GM12892 (cell line): Measurements from ENCODE around the gene WNT1.

Experiments used
- DNase-seq: peaks from one replicate; pipeline ENCODE4 v3.0.0; 2011; ENCODE audit not compliant: insufficient read length
- FAIRE-seq: peaks from 2 replicates; lab custom pipeline; 2011; peaks lifted over from hg19 to GRCh38; lab: Jason Lieb, UNC
- POLR2A ChIP-seq: IDR thresholded peaks from 2 replicates; pipeline ENCODE4 v1.6.1; 2011; ENCODE audit warnings: low read depth, low read length, control low read depth
- POLR2AphosphoS5 ChIP-seq: IDR thresholded peaks from 2 replicates; pipeline ENCODE4 v1.6.1; 2011; ENCODE audit warnings: low read depth, low read length, control low read depth
- TAF1 ChIP-seq: IDR thresholded peaks from 2 replicates; pipeline ENCODE4 v1.6.1; 2011; ENCODE audit warnings: low read depth, mild to moderate bottlenecking, control low read depth, low read length, borderline replicate concordance

Gene WNT1

DNA sequence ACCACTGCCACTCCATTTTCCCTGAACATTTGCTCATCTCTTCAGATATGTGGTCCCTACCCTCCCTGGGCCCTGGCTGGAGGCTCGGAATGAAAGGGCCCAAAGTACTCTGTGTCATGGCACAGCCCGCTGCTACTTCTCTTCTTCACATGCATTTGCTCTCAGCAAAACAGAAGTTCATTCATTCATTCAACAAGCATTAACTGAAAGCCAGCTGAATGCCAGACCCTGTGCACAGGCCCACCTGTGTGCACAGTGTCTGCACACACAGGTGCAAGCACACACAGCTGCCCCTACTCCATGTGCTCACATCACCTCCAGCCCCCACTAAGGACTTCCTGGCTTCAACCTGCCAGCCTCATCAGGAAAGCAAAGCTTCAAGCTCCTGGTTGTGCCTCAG, 7.8 kb downstream of the WNT1 start:
- TF ChIP-seq TAF1 (no peak), POLR2A (no peak), POLR2AphosphoS5 (no peak)
- DNase-seq (no peak), FAIRE-seq (no peak)

DNA sequence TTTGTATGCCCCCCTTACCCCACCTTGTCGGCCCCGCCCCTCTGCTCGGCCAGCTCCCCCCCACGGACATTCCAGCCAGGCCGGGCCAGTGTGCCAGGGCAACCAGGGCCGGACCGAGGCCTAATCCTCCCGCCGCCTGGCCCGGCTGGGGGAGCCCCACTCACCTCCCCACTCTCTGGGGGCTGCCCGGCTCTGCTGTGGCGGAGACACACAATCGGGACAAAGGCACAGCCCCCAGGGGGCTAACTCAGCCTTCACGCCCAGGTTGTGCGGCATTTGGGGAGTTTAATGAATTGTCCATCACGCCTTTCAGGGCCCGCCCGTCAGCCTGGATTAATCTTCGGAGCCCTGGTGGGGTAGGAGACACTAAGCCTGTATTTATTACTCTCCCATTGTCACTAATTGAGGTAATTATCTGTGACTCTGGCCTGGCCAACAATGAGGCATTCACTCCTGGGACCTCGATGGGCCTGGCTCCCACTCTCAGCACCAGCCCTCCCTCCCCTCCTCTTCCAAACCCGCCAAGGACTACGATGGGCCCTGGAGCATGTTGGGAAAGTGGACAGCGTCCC, 8.7 kb downstream of the WNT1 start:
- no peak for FAIRE-seq
- DNase-seq = no peak
- TF ChIP-seq POLR2AphosphoS5 (no peak), TAF1 (no peak), POLR2A (no peak)

DNA sequence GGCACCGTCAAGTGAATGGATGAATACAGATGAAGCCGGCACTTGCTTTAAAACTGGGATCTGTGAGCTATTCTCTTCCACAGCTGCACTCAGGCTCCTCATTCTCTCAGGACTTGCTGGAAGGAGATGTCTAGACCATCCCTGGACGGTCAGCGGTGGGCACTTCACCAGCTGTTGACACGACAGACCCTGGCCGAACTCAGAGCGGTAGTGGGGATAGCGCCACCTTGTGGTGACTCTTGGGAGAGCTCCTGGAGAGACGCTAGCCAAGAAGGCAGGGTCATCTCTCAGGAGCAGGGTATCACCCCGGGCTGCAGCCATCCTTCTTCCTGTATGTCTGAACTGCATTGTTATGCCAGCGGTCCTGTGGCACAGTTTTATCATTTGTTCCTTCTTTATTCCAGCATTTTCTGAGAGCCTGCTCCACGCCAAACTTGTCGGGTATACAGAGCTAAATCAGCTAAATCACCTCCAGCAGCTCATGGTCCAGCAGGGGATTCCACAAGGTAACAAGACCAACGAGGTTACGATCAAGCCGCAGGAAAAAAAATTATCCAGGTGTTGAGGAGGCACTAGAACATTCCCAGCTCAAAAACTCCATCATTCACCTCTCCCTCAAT, 10.0 kb downstream of the WNT1 start:
- DNase-seq = no peak
- FAIRE-seq = peak; percentile 94
- no peak for TF ChIP-seq POLR2AphosphoS5
- no peak for TF ChIP-seq TAF1
- no peak for TF ChIP-seq POLR2A

DNA sequence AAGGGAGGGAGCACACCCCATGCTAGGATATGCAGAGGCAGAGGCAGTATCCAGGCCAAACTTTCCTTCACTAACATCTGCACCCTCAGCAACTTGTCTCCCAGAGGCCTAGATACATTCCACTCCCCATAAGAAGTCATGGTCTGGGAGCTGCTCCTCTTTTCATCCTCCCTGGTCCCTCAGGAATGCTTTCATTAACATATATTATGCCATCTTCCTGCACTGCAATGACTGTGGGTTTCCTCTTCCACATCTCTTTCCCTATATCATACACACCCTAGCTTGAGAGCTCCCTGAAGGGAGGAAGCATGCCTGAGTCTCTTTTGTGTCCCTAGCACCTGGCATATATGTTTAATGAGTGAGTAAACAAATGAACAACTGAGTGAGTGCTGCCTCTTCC, 12.4 kb downstream of the WNT1 start:
- DNase-seq (no peak), FAIRE-seq (no peak)
- no peak for TF ChIP-seq POLR2AphosphoS5
- no peak for TF ChIP-seq TAF1
- TF ChIP-seq POLR2A = no peak

DNA sequence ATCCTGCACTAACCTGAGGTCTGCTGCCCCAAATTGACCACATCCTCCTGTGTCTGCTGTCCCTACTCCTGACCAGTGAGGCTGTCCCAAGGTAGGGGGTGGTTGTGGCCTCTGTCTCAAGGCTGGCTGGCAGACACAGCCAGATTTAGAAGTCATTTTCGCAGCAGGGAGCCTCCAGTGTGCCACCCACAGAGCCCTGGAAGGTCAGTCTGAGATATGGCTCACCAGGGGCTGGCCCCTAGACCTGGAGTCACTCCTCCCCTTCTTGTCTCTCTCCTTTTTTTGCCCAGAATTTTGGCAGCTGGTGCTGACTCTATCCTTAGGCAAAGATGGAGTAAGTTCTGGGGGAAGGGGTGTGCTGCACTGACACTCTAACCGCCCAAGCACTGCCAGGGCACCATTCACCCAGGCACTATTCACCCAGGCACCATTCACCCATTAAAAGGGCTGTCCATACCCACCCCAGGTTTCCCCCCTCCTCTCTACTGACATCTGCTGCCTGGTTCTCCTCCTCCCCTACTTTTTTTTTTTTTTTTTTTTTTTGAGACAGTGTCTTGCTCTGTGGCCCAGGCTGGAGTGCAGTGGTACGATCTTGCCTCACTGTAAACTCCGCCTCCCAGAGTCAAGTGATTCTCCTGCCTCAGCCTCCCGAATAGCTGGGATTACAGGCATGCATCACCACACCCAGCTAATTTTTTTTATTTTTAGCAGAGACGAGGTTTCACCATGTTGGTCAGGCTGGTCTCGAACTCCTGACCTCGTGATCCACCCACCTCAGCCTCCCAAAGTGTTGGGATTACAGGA, 13.3 kb downstream of the WNT1 start:
- no peak for FAIRE-seq
- no peak for TF ChIP-seq POLR2AphosphoS5
- TF ChIP-seq TAF1 = no peak
- TF ChIP-seq POLR2A = no peak
- no peak for DNase-seq

DNA sequence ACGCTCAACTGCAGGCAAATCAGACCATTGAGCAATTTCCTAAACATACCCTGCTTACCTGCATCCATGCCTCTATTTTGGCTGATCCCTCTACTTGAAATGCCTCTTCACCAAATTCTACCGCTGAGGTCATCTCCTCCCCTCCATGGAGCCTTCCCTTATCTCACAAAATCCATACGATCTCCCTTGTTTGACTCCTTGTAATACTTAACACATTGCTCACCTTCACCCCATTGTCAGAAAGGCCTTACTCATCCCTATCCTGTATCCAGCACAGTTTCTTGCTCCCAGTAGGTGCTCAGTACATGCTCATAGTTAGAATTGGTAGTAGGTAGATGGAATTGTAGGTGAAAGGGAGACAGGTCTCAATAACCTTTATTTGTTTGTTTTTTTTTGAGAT, 15.7 kb downstream of the WNT1 start:
- no peak for TF ChIP-seq POLR2A
- no peak for TF ChIP-seq TAF1
- TF ChIP-seq POLR2AphosphoS5 = no peak
- FAIRE-seq = no peak

DNA sequence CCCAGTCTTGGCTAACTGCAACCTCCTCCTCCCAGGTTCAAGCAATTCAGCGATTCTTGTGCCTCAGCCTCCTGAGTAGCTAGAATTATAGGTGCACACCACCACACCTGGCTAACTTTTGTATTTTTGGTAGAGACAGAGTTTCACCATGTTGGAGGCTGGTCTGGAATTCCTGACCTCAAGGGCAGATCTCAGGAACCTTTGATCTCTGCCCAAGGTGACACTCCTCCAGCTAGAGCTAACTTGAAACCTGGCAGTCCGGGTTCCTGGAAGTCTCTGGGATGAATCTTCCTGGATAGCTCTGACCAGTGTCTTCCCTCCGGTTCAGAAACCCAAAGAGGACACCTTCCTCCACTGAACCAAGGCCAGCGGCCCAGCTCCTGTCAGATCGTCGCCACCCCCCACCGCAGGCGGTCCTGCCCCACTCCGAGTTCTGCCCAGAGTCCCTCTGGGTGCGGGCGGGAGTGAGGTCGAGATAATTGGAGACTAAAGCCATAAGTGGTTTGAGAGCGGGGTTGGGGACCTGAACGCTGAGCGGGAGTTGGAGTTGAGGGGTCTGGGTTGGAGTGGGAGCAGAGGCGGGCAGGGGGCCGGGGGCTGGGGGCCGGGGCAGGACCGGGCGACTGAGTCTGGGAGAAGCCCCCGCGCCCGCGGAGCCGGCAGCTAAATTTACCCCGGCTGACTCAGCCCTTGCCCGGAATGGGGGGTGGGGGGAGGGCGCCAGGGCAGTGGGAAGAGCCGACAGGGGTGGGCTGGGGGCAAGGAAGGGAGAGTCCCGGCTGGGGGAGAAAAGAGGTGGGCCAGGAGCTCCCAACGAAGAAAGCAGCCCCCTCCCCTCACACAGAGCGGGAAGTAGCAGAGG, 16.3 kb downstream of the WNT1 start:
- FAIRE-seq = no peak
- no peak for TF ChIP-seq POLR2AphosphoS5
- no peak for TF ChIP-seq TAF1
- no peak for TF ChIP-seq POLR2A
- DNase-seq = no peak

More for the DNA sequence above, 15.7 kb downstream of the WNT1 start:
- DNase-seq = no peak

DNA sequence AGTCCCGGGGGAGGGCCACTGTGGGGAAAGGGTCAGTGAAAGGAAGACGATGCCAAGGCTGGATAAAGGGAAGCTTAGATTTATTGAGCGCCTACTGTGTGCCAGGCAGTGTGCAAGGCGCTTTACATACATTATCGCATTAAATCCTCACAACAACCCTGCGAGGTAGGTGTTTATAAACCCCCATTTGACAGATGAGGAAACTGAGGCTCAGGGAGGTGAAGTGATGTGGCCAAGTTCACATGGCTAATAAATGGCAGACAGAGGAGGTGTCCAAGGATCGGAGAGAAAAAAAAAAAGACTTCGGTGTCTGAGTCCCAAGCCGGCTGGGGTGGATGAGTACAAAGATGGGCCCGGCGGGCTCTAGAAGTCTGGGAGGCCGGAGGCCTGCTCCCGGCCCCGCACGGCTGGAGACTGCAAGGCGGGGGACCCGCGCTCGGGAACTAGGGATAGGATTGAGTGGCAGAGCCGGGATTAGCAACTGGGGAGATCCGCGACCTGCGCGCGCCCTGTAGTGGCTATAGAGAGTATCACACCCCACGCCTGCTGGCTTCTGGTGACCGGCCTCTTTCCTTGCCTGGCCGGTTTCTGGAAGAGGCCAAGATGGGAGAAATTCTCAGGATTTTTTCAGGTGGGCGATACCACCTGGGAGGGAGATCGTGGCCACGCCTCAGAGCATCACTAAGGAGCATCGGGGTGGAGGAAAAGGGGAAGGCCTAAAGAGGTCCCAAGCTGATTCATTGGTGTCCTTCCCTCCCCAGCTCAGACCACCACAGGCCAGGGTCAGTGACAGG, 17.2 kb downstream of the WNT1 start:
- DNase-seq = peak; percentile 78
- peak; percentile 44 for FAIRE-seq
- TF ChIP-seq POLR2A = no peak
- TF ChIP-seq POLR2AphosphoS5 = no peak
- TF ChIP-seq TAF1 = no peak

DNA sequence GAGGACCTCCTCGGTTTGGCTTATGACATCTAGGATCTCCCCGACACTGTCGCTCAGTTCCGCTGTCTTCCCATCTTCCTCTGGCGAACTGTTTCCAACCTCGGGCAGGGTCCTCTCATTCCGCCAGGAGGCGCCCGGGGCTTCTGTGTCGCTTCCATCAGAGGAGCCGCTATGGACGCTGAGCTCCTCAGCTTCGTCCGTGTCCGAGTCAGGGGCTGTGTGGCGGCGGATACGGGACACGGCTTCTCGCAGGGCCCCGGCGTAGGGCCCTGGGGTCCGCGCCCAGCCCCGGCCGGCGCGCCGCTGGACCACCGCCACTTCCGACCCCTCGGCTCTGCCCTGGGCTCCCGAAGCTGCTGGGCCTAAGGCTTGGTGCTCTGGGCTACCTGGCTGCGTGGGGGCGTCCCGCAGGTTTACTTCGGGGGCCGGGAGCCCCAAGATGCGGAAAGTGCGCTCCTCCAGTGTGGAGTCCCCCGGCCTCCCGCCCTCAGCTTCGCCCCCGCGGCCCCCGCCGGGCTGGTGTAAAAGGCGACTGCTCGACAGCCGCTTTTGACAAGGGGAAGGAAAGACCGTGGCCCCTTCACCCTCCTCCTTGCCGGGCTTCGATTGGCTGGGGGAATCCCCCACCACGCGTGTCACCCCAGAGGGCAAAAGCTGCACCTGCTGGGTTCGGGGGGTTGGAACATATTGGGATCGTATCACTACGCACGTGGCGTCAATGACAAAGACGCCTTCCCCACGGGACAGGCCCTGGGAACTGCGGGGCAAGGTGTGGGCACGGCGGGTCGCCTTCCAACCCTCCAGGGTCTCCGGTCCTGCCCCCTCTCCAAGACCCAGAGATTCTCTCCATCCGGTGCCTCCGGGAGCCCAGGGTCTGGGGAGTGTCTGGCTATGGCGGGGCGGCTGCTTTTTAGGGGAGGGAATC, 18.9 kb downstream of the WNT1 start:
- DNase-seq (peak; percentile 61), FAIRE-seq (peak; percentile 91)
- TF ChIP-seq TAF1 = no peak
- TF ChIP-seq POLR2AphosphoS5 = no peak
- TF ChIP-seq POLR2A = no peak
